ENCODE results near the gene NAPEPLD. TPM values are rescaled to one million over a fixed set of nuclear protein-coding genes. Genes with fewer than 3 reads are reported as not detected.

The NAPEPLD gene
- total and polyA plus RNA-seq, 2 experiments from 2014 or later: 9.4 to 10.7 TPM

GRCh38 chr7:103134836-103135554 is 13.9 kb downstream of the NAPEPLD start (continued):
- no peak for TF ChIP-seq JUNB (IDR thresholded peaks at IDR 0.05; ENCODE audit: unreplicated experiment)

- Mint-ChIP-seq H3K27ac (no peak overlapping the region), H3K9me3 (no peaks in the 10 kb centered on the region), H3K36me3 (ENCODE audit: low read depth) (peaks cover 4% of the 10 kb centered on the region; the same call in 1 of the 3 replicates), H3K4me3 (no peak overlapping the region), H3K4me1 (peaks cover 9% of the 10 kb centered on the region), H3K27me3 (ENCODE audit: insufficient read depth, low read depth, poor library complexity) (no peaks in the 10 kb centered on the region)
- Histone ChIP-seq H3K4me3 (no peak overlapping the region), H3K27me3 (ENCODE audit: insufficient read depth) (no peaks in the 10 kb centered on the region), H3F3A (replicated peaks; ENCODE audit: low read depth) (no peaks in the 10 kb centered on the region), H3K36me3 (ENCODE audit: insufficient read depth) (0 out of 2 replicates have a peak, but pooled peaks cover under 1% of the 10 kb centered on the region), H3K27ac (ENCODE audit: low read depth) (no peak overlapping the region), H3K79me2 (replicated peaks; ENCODE audit: insufficient read depth) (peaks cover 25% of the 10 kb centered on the region), H3K9me2 (ENCODE audit: insufficient read depth) (no peaks in the 10 kb centered on the region), H3K4me1 (ENCODE audit: insufficient read depth) (peaks cover 19% of the 10 kb centered on the region), H4K20me1 (replicated peaks; ENCODE audit: insufficient read depth) (no peaks in the 10 kb centered on the region; the same call in 1 of the 2 replicates), H3K4me2 (no peak overlapping the region), H2AFZ (no peak overlapping the region)
- TF ChIP-seq NANOG (IDR thresholded peaks at IDR 0.05; ENCODE audit: borderline replicate concordance) (no peak), CTCF (conservative IDR thresholded peaks at IDR 0.05; ENCODE audit: low read depth in 2 of 2) (no peak), POLR2AphosphoS5 (IDR thresholded peaks at IDR 0.05; ENCODE audit: low read depth) (no peak), ZNF462 (CRISPR knock-in tag; IDR thresholded peaks at IDR 0.05) (no peak), EZH2 (IDR thresholded peaks at IDR 0.05; ENCODE audit: low read depth, unreplicated experiment) (no peak), REST (IDR thresholded peaks at IDR 0.05; ENCODE audit: unreplicated experiment) (no peak), ETS1 (IDR thresholded peaks at IDR 0.05) (no peak), STAT1 (IDR thresholded peaks at IDR 0.05; ENCODE audit: unreplicated experiment) (no peak)
- no peak for DNase-seq (ENCODE audit: low spot score)
- no peak for ATAC-seq
Observed at GRCh38 chr7:103132995-103133688, 15.8 kb downstream of the NAPEPLD start.

Data from GM23338 (cell line).